ENCODE measurements around the gene JMY.
"Not testable (repeated sequence)": the region's sequence is repeated elsewhere in the genome, so short reads cannot be mapped to it uniquely, and the experiment has no call there.

DNA sequence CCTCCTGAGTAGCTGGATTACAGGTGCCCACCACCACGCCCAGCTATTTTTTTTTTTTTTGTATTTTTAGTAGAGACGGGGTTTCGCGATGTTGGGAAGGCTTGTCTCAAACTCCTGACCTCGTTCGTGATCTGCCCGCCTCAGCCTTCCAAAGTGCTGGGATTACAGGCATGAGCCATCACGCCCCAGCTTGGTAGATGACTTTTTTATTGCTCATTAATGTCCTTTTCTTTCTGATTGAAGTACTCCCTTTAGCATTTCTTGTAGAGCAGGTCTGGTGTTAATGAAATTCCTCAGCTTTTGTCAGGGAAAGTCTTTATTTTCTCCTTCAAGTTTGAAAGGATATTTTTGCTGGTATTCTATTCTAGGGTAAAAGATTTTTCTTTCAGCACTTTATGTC, 18.1 kb downstream of the JMY start:
- TF ChIP-seq, protein P1, sequence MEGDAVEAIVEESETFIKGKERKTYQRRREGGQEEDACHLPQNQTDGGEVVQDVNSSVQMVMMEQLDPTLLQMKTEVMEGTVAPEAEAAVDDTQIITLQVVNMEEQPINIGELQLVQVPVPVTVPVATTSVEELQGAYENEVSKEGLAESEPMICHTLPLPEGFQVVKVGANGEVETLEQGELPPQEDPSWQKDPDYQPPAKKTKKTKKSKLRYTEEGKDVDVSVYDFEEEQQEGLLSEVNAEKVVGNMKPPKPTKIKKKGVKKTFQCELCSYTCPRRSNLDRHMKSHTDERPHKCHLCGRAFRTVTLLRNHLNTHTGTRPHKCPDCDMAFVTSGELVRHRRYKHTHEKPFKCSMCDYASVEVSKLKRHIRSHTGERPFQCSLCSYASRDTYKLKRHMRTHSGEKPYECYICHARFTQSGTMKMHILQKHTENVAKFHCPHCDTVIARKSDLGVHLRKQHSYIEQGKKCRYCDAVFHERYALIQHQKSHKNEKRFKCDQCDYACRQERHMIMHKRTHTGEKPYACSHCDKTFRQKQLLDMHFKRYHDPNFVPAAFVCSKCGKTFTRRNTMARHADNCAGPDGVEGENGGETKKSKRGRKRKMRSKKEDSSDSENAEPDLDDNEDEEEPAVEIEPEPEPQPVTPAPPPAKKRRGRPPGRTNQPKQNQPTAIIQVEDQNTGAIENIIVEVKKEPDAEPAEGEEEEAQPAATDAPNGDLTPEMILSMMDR (IDR thresholded peaks at IDR 0.05), result not testable (repeated sequence)
- not testable (repeated sequence) for TF ChIP-seq POLR2A (IDR thresholded peaks at IDR 0.05)
